CD4-positive, alpha-beta T cell treated with Interleukin-10 for 1 hour (primary cell): ENCODE results near the gene ZFP1.
"Not testable (repeated sequence)": the region's sequence is repeated elsewhere in the genome, so short reads cannot be mapped to it uniquely, and the experiment has no call there.

Experiments used
- DNase-seq: peaks from one replicate; pipeline ENCODE4 v3.0.0-alpha.2; 2020

Gene ZFP1

DNA sequence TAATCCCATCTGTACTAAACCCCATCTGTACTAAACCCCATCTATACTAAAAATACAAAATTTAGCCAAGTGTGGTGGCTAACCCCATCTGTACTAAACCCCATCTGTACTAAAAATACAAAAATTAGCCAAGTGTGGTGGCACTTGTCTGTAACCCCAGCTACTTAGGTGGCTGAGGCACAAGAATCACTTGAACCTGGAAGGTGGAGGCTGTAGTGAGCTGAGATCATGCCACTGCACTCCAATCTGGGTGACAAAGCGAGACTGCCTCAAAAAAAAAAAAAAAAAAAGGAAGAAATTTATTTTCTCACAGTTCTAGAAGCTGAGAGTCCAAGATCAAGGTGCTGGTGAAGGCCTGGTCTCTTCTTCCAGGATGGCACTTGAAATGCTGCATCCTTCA is 12.1 kb downstream of the ZFP1 start:
- DNase-seq: no peak

DNA sequence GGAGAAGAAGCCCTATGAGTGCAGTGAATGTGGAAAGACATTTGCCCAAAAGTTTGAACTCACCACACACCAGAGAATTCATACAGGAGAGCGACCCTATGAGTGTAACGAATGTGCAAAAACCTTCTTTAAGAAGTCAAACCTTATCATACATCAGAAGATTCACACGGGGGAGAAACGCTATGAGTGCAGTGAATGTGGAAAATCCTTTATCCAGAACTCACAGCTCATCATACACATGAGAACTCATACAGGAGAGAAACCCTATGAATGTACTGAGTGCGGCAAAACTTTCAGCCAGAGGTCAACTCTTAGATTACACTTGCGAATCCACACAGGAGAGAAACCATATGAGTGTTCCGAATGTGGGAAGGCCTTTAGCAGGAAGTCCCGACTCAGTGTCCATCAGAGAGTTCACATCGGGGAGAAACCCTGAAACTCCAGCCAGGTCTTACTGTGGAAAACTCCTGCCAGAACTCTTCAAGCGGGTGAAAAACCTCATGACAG is 21.6 kb downstream of the ZFP1 start:
- DNase-seq: no peak

DNA sequence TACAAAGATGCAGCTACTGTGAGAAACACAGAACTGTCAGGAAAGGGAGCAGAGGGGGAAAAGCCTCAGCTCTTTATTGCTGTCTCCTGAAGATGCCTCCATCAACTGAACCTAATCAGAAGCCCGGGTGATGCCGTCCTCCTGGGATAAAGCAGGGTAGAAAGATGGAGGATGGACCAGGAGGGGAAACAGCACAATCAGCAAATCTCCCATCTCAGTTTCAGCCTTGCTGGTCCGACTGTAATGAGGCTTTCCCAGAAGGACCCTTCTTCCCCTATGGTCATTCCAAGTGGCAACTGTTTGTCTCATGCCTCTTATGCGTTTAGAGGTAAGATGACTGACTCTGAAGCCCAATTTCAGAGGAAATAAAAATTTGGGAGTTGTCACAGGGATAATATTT is 24.3 kb downstream of the ZFP1 start:
- DNase-seq: no peak

DNA sequence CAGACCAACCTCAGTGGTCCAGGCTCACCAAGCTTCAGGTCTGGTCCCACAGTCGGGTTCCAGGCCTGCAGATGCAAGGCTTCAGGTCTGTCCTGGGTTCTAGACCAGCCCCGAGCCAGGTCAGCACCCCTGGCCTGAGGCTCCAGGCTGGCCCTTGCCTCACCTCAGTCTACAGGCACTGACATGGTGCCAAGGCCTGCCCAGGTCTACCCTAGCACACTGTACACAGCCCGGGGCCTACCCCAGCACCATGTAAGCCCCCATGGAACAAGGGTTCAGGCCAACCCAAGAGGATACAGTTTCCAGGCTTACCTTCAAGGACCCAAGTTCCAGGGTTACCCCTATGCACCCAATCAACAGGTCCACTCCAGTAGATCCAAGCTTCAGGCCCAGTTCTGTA is 26.8 kb downstream of the ZFP1 start:
- DNase-seq: no peak

DNA sequence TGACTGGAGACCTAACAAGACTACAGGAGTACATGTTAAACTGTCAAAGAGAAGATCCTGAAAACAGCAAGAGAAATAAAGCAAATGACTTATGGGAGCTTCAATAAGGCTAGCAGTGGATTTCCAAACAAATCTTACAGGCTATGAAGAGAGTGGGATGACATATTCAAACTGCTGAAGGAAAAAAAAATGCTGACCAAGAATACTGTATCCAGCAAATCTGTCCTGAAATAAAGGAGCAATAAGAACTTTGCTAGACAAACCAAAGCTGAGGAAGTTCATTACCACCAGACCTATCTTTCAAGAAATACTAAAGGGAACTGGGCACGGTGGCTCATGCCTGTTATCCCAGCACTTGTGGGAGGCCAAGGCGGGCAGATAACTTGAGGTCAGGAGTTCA is 28.6 kb downstream of the ZFP1 start:
- no peak for DNase-seq

DNA sequence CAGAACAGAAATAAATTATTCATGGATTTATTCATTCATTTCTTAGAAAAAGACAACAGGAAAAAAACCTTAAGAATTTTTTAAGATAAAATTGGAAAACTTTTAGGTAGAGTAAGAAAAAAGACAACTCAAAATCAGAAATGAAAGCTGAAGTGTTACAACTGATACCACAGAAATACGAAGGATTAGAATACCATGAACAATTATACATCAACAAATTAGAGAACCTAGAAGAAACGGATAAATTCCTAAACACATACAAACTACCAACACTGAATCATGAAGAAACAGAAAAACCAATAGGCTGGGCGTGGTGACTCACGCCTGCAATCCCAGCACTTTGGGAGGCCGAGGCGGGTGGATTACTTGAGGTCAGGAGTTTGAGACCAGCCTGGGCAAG is 30.9 kb downstream of the ZFP1 start:
- DNase-seq: no peak

DNA sequence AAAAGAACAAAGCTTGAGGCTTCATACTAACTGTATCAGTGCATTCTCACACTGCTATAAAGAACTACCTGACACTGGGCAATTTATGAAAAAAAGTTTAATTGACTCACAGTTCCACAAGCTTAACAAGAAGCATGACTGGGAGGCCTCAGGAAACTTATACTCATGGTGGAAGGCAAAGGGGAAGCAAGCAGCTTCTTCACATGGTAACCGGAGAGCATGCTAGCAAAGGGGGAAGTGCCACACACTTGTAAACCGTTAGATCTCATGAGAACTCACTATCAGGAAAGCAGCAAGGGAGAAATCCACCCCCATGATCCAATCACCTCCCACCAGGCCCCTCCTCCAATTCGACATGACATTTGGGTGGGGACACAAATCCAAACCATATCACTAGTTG is 33.3 kb downstream of the ZFP1 start:
- no peak for DNase-seq

DNA sequence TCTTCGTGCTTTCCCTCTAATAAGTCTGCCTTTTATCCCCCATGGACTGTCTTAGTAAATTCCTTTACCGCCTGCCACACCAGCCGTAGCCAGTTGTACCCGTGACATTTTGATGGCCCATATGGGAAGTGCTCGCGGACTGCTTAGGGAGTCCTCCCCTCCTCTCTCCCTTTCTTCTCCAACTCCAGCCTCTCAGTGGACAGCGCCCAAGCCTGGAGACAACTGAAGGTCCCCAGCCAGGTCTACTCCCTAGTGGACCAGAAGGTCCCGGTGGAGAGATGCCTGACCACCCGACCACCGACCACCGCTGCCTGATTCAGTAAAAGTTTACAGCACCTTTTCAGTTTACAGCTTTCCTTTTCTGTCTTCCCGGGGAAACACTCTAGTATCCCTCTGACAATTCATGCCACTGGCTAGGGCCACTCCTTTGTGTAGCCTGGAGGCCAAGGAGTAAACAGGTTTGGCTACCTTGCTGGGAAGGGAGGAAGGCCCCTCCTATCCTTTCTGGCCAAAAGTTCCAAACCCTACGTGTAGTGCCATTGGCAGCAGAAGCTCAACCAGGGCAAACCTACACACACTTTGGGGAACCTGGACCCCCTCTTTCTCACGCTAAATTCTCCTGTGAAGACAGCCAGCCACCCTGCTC is 40.6 kb downstream of the ZFP1 start:
- DNase-seq: no peak

DNA sequence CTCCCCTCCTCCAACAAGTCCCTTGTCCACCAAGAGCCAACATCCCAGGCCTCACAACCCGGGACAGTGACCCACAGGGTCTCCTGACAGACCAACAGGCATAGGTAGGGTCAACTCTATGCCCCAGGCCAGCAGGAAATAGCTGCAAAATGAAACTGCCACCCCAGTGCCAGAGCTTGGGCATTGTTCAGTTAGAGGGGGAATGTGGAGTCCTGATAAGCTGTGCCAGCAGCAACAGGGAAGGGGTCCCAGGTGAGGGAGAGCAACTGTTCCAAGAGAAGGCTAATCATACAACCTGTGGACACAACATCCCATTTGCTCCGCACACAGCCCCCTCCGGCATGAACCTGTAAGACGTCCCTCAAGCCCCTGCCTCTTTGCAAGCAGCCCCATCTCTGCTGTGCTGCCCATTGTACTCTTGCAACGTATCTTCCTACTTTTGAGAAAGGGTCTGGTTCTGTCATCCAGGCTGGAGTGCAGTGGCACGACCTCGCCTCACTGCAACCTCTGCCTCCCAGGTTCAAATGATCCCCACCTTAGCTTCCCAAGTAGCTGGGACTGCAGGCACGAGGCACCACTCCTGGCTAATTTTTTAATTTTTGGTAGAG is 41.4 kb downstream of the ZFP1 start:
- no peak for DNase-seq

DNA sequence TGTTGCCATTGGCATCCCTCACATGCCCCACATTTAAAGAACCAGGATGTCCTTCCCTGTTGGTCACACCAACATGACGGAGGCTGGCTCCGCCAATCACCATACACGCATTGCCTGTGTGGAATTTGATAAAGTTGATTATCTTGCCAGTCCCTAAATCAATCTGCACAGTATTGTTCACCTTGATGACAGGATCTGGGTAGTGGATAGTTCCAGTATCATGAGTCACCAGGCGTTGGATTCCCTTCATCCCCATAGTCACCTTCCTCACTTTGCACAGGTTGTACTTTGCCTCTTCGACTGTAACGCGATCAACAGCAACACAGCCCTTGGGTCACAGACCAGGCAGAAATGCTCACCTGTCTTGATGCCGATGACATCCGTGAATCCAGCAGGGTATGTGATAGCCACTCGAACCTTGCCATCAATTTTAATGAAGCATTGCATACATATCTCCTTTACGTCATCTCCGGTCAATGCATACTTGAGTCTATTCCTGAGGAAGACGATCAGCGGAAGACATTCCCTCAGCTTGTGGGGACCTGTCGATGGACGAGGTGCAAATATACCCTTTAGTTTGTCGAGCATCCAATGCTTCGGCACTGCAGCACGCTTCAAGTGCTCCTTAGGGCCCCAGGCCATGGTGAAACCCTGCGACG is 44.4 kb downstream of the ZFP1 start:
- DNase-seq: no peak

DNA sequence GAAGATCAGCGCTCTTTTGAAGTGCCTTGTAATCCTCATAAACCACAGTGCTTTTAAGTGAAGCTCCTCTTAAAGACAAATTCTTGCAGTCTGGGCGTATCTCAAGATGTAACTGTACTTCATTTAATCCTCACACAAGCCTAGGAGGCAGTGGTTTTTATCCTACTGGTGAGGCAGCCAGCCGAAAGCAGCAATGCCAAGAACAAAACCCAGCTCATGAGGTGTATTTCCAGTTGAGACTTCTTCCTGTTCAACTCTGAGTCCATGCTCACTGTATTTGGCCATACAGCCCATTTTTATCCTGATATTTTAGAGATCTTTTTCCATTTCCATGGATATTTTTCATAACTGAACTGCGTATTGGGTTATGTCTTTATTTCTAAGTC is 44.9 kb downstream of the ZFP1 start:
- no peak for DNase-seq

DNA sequence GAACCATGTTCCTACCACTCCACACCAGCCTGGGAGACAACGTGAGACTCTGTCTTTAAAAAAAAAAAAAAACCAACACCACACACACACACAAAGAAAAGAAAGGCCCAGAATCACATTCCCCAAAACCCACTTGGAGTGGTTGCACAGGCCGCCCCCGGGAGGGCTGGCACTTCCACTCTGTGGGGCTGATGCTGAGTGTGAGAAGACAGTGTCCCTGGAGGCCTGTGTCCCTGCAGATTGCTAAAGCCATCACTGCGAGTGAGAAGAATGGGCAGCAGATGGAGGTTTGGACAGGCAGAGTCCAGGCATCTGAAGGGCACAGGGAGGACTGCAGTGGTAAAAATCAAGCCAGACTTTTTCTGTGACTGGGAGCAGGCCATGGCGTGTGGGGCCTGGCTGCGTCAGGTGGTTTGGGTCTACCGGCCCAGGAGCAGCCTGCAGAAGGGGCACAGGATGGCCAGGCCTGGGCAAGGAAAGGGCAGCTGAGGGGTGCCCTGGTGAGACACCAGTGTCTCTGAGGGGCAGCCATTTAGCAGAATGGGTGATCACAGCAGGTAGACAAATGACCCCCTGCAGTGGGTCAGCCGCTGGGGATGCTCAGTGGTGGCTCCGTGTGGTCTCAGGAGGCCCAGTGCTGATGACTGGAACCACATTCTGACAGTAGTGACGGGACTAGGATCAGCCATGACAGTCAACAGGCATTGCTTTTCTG is 45.6 kb downstream of the ZFP1 start:
- DNase-seq: no peak

DNA sequence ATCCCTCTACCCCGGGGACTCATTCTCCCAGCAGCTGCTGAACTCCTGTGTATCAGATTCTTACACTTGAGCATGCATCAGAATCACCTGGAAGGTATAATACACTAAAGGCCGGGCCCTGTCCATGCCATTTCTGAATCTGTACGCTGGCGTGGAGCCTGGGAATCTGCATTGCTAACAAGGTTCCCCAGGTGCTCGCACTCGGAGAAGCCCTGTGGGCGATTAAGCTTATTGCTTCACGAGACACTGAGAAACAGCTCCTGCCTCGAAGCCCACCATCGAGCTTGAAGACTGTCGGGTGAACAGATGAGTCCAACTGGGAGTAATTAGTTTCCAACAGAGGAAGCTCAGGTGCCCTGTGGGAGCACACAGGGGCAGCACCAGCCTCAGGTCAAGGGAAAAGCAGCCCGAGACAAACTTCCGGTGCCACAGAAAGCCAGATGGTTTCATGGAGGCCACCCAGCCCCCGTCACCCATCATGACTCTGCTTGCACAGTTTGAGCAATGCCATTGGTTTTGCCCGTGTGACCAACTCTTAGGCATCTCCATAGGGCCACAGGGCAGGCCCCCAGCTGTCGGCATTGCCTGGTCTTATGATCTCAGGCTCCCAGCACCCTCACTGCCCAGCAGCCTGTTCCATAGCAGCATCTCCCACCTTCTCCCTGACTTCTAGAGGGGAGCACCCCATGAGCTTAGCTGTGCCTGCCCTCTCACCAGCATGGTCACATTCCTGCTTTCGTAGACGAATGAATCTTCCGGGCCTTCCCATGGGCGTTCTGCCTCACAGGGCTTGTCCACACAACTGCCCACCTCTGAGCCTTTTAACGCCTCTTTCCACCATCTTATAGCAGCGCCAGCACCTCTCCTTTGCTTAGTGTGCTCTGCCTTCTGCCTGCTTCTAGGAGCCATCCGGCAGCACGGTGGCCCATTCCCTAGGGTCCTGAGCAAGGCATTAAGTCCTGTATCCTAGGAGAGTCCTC is 47.8 kb downstream of the ZFP1 start:
- no peak for DNase-seq

DNA sequence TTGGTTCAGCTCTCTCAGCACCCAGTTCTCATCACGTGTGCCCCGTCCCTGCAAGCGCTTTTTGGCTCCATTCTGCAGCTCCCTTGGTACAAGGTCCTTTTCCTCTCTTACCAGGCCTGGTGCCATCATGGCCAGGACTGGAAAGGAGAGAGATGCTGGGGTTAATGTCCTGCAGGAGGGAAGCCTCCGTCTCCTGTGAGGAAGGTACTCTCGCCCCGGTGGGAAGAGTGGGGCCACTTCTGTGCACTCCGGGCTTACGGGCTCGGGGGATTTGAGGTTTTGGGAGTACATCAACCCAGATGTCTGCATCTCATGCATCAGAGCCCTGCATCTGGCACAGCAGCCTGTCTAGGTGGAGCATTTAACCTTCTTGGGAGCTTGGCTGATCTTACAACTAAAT is 48.5 kb downstream of the ZFP1 start:
- DNase-seq: no peak

DNA sequence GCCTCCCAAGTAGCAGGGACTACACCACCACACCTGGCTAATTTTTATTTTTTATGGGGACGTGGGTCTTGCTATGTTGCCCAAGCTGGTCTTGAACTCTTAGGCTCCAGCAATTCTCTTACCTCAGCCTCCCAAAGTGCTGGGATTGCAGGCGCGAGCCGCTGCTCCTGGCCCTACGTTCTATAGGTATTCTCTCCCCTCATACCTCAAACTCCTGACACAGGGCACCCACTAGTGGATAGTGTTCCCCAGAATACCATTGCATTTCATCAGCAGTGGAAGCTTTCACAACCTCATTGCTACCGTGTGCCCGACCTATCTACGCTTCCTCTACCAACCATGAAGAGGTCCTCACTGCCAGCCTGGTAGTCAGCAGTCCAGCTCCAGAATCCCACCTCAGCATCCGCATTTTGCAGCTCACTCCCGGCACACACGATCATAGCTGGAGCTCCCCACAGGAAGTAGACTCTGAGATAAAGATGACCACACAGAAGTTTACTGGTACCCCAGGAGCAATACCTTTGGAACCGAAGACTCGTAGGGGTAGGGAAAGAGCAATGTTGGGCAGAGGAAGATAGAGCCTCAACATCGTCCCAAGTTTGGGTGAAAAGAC is 49.3 kb downstream of the ZFP1 start:
- no peak for DNase-seq

DNA sequence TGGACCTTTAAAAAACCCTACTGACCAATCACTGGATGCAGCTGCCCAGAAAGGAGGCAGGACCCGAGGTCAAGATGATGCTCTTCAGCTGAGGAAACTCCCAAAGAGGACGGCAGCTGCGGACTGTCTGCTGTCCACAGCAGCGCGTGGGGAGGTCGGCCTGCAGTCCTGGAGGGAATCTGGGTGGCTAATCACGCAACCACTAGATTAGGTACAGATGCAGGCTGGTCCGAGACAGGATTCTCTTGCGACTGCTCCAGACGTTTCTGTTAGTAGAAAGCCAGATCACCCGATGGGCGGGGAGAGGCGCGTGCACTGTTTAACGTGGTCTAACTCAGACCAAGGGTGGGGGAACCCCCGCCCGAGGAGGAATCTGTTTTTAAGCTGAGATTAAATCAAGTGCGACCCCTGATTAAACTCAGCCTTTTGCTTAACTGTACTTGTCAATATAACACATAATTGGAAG is 49.8 kb downstream of the ZFP1 start:
- DNase-seq: no peak

DNA sequence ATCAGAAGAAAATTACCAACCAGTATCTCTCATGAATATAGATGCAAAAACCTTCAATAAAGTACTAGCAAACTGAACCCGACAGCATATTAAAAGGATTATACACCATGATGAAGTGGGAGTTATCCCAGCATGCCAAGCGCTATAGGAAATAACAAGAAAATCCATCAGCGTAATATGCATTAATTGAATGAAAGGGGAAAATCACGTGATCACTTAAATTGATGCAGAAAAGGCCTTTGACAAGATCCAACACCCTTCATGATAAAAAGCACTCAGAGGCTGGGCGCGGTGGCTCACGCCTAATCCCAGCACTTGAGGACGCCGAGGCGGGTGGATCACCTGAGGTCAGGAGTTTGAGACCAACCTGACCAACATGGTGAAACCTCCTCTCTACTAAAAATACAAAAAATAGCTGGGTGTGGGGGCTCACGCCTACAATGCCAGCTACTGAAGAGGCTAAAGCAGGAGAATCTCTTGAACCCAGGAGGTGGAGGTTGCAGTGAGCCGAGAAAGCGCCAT is 53.8 kb downstream of the ZFP1 start:
- no peak for DNase-seq

DNA sequence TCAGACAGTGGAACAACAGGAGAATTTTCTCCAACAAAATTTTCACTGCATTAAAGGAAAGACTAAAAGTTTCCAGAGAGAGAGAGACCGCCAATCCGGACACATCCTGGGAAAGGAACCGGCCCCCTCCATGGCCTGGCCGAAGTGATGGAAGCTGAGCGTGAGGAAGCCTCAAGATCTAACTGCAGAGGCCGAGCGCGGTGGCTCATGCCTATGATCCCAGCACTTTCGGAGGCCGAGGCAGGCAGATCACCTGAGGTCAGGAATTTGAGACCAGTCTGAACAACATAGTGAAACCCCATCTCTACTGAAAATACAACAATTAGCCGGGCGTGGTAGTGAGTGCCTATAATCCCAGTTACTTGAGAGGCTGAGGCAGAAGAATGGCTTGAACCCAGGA is 54.8 kb downstream of the ZFP1 start:
- no peak for DNase-seq

DNA sequence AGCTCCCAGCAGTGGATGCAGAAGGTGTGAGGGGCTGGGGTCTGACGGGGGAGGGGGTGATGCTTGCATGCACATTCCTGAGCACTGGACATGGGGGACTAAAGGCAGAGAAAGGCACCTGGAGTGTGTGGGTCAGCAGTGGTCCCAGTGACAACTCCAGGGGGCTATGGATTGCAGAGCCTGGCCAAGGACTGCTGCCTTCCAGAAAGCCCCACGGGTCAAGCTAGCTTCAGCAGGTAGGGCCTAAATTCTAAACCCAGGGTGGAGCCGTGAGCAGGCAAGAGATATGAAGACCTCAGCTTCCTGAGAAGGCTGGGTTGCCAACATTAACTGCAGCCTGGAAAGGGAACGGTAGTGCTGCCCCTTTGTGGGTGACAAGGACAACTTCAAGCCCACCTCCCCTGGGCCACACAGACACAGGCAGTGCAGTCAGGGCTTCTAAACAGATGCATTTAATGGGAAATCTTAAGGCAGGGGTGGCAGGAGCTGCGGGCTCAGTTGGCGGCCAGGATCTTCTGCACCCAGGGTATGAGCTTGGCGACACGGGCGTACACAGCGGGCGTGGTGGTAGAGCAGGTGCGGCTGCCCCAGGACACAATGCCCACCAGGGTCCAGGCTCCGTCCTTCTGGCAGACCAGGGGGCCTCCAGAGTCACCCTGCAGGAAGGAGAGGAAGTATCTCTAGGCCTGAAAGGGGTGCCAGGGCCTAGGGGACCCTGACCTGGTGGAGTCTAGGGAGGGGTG is 55.5 kb downstream of the ZFP1 start:
- DNase-seq: no peak

DNA sequence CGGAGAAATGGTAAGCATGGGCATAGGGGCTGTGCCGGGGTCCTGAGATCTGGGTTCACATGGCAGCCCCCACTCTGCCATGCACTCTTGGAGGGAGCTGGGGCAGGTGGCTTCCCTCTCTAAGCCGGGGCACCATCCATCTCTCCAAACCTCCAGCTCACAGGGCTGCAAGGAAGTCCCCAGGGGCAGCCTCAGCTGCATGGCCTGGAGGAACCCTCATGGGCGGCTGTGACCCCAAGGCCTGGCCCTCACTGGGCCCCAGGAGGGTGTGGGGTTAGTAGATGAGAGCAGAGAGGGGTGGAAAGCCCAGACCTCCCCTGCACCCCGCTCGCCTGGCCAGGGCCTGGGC is 56.1 kb downstream of the ZFP1 start:
- no peak for DNase-seq

DNA sequence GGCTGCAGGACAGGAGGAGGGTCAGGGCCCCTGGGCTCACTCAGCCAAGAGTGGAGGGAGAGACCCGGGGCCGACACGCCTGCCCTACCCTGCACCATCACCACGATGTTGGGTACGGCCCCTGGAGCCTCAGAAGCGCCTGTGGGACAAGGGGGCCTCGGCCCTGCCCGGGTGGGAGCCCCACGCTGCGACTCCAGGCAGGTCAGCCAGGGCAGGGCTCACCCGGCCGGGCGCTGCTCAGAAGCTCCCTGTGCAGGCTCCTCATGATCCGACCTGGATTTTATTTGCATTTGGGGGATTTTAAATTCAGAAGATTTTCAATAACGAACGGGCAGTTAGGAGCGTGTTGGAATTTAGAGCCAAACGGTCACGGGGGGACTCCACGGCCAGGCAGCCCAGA is 56.6 kb downstream of the ZFP1 start:
- DNase-seq: not testable (repeated sequence)
